Hematopoietic multipotent progenitor cell treated with erythropoietin and hydrocortisone succinate and interleukin-3 and kit ligand, for 4 days (in vitro differentiated cells): ENCODE data around the gene PFAS.
"Not testable (repeated sequence)": the region's sequence is repeated elsewhere in the genome, so short reads cannot be mapped to it uniquely, and the experiment has no call there.

ENCODE experiments used
- DNase-seq: peaks from one replicate; pipeline ENCODE4 v3.0.0-alpha.2; 2015

PFAS gene, protein sequence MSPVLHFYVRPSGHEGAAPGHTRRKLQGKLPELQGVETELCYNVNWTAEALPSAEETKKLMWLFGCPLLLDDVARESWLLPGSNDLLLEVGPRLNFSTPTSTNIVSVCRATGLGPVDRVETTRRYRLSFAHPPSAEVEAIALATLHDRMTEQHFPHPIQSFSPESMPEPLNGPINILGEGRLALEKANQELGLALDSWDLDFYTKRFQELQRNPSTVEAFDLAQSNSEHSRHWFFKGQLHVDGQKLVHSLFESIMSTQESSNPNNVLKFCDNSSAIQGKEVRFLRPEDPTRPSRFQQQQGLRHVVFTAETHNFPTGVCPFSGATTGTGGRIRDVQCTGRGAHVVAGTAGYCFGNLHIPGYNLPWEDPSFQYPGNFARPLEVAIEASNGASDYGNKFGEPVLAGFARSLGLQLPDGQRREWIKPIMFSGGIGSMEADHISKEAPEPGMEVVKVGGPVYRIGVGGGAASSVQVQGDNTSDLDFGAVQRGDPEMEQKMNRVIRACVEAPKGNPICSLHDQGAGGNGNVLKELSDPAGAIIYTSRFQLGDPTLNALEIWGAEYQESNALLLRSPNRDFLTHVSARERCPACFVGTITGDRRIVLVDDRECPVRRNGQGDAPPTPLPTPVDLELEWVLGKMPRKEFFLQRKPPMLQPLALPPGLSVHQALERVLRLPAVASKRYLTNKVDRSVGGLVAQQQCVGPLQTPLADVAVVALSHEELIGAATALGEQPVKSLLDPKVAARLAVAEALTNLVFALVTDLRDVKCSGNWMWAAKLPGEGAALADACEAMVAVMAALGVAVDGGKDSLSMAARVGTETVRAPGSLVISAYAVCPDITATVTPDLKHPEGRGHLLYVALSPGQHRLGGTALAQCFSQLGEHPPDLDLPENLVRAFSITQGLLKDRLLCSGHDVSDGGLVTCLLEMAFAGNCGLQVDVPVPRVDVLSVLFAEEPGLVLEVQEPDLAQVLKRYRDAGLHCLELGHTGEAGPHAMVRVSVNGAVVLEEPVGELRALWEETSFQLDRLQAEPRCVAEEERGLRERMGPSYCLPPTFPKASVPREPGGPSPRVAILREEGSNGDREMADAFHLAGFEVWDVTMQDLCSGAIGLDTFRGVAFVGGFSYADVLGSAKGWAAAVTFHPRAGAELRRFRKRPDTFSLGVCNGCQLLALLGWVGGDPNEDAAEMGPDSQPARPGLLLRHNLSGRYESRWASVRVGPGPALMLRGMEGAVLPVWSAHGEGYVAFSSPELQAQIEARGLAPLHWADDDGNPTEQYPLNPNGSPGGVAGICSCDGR (N-terminal part only)

DNA sequence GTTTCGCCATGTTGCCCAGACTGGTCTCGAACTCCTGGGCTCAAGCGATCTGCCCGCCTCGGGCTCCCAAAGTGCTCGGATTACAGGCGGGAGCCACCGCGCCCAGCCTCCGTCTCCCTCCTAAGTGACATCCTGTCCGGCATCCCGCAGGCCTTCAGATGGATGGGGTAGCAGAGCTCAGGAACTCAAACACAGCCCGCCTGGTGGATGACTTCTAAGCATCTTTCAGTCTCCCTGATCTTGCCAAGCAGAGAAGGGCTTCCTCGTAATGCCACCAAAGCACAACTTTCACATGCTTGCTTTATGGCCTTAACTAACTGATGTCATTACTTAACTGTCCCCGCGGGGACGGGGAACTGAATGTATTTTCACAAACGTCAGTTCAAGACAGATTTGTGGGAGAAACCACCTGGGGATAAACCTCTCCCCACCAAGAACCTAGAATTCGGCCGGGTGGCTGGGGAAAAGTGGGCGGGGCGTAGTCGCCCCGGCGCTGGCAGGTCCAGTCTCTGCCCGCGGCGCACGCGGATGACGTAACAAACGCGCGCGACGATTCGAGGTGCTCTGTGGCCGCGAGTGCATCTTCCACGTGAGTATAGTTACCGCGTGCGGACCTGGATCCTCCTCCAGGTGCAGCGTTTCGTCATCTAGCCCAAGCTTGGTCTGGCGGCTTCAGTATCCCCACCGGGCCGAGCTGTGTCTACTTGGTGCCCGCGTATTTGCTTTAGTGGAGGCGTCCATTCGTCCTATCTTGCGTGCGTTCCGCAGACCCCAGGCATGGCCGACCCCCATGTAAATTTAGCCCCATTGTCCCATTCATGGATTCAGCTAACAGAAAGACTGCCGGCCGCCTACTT lies at the start of gene PFAS:
Gene PFAS, plus strand, starts transcription at position 539 of the 857 bp plus-strand sequence. CDS start 4,649 bp downstream, outside the sequence.
- peak; percentile 97 for DNase-seq

DNA sequence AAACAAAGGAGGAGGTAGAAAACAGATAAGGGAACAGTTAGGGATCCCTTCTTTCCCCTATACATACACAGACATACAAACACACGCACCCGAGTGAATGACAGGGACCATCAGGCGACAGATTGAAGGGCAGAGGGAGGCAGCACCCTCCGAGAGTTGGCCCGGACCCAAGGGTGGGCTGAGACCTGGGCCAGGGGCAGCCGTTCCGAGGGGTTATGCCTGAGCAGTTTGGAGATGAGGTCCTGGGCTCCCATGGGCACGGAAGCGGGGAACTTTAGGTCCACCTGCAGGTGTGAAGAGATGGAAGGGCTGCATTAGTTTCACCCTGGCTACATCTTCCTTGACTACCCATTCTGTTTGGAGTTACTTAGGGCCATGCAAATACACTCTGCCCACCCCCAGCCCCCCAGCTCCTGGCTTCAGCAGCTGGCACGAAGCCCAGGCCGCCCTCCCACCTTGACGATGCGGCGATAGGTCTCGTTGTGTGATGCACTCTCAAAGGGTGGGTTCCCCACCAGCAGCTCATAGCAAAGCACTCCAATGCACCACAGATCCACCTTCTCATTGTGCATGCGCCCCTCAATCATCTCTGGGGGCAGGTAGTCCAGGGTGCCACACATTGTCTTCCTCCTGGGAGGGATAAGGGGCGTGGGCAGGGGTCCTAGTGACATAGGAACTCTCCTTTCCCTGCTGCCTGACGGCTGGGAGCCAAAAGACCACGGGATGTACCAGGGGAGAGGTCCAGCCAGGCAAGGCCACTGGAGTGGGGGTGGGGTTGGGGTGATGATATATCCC lies 44.1 kb upstream of the PFAS start:
- no peak for DNase-seq

DNA sequence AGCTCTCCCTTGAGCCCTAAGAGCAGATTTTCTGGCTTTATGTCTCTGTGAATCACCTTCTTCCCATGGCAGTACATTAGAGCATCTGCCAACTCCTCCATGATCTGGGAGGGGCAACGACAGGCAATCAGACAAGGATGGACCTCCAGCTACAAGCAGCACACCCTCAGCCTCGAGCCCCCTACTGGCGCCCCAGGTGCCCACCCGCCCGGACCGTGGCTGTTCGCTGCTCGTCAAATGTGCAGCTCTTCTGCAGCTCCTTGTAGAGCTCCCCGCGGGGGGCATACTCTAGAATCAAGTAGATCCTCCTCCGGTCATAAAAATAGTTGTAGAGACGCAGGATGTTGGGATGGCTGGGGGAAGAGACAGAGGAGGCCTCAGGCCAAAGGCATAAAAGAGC lies 42.6 kb upstream of the PFAS start:
- no peak for DNase-seq

DNA sequence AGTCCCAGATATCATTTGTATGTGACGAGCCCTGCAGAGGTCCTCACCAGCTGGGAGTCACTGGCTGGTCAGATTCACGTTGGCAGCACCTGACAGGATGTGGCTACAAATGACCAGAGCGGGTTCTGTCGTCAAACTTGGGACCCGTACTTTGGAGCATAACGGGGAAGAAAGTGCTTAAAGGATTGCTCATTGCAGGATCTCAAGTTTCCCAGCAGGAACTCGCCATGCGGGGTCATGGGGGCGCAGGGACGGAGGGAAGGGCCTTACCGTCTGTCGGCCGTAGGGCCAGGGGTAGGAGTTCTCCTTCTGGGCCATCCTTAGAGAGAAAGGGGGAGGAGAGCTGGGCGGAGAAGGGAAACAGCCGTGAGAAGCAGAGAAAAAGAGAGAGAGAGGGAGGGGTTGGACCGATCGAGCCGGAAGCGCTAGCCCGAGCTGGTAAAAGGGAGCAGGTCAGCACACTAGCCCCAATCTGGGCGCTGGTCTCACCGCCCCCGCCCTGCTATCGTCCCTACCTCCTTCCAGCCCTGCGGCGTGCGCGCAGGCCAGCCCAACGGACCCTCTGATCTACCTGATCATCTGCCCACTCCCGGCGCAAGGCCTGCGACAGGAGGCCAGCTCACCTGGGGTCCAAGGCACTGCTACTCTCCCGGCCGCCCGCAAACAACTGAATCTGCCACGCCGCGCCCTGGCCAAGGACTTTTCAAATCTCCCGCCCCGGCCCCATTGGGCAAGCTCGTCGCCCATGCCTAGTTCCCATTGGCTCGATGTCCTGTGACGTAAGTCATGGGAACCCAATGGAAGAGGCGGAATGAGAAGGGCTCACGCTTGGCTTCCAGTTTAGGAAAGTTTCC lies 39.0 kb upstream of the PFAS start, which contains the start of gene AURKB:
Gene AURKB, minus strand, starts transcription at position 669 of the 854 bp plus-strand sequence. Its CDS starts 351 bp downstream, at position 318.
- peak; percentile 99 for DNase-seq

DNA sequence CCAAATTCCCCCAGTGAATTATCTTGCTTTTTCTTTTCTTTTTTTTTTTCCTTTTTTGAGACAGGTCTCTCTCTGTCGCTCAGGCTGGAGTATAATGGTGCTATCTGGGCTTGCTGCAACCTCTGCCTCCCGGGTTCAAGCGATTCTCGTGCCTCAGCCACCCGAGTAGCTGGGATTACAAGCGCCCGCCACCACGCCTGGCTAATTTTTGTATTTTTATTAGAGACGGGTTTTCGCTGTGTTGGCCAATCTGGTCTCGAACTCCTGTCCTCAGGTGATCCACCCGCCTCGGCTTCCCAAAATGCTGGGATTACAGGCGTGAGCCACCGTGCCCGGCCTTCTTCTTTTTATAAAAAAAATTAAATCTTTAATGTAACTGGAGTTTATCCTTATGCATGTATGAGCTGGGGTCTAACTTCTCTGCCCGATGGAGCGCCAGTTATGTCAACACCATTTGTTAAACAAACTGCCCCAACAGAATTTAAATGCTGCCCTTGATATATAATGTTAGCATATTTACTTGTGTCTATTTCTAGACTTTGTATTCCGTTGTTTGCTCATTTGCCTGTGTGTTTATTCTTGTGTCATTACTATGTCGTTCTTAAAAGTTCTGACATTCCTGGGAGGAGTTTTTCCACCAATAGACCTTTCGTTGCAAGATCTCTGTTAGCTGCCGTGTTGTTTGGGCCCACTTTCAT lies 38.2 kb upstream of the PFAS start:
- no peak for DNase-seq

DNA sequence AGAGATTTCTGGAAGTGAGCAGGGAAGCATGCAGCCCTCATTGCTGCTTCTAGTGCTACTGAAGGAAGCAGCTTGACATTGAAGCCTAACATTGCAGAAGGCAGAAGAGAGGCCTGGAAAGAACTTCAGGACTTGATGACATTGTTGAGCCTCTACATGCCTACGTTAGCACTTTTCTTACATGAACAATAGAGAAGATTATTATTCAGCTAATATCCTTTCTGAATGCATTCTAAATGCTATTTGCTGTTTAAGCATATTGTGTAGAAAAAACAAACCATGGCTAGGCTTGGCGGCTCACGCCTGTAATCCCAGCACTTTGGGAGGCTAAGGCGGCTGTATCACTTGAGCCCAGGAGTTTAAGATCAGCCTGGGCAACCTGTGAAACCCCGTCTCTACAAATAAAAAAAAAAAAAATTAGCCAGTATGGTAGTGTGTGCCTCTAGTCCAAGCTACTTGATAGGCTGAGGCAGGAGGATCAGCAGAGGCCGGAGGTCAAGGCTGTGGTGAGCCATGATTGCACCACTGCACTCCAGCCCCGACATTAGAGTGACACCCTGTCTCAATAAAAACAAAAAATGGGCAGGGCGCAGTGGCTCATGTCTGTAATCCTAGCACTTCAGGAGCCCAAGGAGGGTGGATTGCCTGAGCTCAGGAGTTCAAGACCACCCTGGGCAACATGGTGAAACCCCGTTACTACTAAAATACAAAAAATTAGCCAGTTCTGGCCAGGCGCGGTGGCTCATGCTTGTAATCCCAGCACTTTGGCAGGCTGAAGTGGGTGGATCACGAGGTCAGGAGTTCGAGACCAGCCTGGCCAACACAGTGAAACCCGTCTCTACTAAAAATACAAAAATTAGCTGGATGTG lies 36.5 kb upstream of the PFAS start:
- DNase-seq: peak; percentile 45

DNA sequence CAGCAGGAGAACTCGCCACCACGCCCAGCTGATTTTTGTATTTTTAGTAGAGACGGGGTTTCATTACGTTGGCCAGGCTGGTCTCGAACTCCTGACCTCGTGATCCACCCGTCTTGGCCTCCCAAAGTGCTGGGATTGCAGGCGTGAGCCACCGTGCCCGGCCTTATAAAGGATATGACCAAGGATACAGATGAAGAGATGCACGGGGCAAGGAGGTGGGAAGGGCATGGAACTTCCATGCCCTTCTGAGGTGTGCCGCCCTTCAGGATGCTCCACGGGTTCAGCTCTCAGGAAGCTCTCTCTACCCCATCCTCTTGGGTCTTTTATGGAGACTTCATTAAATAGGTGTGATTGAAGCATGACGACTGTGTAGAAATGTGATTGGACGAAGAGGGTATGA lies 35.1 kb upstream of the PFAS start:
- not testable (repeated sequence) for DNase-seq

DNA sequence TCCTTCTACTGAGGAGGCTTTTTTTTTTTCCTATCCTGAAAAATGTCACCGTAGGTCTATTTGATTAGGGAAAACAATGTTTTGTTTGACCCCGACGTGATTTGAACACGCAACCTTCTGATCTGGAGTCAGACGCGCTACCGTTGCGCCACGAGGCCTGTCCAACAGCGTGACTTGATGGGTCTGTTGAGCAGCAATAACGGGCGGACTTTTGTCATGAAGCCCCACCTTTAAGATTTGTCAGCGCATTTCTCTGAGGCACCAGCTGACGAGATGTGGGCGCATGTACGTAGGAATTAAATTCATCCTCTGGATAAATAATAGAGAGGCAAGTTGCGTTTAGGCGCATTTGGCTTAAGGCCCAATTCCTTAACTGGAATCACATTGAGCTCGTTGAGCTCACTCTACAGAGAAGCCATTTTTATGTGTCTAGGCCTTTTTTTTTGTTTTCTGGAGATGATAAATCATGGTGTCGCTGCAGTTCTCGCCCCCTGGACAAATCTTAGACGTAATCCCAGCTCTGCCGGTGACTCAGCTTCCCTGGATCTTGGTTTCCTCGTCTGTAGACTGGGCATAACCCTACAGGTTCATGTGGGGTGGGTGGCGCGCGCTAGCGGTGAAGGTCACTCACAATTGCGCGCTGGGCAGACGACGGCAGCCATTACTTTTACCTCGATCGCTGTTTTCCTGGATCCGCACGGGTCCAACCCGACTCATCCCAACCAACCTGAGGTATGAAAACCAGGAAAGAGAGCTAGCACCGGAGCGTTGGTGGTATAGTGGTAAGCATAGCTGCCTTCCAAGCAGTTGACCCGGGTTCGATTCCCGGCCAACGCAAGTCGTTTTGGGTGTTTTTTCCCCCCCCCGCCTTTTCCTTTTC lies 28.1 kb upstream of the PFAS start:
- DNase-seq: peak; percentile 96

DNA sequence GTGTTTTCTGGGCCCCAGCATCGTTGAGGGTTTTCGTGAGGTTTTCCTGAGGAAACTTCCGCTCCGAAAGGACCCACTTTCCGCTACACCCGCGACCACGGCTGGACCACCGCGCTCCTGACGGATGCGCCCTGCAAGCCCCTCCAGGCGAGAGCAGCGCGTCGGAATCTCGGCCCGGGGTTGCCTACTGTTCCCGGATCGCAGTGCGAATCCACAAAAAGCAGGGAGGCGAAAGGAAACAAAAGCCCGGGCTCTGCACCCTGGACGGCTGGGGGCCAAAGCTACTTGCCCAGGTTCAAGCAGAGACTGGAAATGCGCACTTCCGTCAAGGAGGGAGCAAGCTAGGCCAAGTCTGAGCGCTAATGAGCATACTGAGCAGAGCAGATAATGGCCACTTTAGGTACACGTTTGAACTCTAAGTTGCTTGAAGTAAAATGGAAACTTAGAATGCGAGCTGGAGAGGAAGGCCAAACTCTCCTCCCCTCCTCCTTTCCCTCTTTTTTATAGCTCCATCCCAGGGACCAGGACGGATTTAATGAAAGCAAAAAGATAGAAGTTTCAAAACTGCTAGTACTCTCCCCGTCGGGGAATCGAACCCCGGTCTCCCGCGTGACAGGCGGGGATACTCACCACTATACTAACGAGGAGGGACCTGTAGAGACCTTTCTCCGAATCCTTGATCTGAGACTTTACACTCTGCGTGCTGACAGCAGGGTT lies 27.3 kb upstream of the PFAS start:
- peak; percentile 95 for DNase-seq

DNA sequence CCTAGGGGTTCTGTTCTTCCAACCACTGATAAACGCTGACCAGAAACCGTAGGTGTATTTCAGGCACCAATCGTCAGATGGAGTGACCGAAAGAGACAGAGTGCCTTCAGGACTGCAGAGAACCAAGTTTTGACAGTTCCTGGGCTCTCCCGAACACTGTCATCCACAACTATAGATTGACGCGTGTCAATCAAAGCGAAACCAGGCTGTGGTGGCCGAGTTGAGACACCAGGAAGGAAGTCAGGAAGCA lies 26.8 kb upstream of the PFAS start:
- DNase-seq: no peak

DNA sequence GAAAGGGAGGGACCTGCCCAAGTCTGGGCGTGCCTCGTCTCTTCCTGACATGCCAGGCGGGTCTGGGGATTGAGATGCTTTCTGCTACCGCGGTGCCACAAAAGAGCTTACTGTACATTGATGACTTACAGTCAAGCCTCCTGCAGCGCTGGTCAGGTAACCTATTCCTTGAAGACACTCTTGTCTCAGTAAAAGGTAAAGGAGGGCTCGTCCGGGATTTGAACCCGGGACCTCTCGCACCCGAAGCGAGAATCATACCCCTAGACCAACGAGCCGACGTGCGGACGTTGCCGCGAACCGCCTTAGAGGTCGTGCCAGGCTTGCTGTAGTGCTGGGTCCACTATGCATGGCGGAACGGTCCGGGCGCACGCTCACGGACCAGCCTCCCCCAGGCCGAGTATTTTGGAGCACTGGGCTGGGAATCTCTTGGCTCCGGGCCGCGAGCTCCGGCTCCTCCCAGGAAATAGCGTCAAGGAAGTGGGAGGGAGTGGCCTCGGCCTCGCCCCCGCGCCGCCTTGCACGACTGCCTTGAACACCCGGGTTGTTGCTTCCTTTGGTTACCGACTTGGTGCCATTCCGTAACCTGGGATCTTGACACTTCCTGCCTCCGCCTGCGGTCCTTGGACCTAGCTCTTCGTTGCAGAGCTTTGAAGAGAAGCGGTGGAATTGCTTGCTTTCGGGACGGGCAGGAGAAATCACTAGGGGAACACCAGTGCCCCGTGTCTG lies 26.3 kb upstream of the PFAS start:
- peak; percentile 97 for DNase-seq

DNA sequence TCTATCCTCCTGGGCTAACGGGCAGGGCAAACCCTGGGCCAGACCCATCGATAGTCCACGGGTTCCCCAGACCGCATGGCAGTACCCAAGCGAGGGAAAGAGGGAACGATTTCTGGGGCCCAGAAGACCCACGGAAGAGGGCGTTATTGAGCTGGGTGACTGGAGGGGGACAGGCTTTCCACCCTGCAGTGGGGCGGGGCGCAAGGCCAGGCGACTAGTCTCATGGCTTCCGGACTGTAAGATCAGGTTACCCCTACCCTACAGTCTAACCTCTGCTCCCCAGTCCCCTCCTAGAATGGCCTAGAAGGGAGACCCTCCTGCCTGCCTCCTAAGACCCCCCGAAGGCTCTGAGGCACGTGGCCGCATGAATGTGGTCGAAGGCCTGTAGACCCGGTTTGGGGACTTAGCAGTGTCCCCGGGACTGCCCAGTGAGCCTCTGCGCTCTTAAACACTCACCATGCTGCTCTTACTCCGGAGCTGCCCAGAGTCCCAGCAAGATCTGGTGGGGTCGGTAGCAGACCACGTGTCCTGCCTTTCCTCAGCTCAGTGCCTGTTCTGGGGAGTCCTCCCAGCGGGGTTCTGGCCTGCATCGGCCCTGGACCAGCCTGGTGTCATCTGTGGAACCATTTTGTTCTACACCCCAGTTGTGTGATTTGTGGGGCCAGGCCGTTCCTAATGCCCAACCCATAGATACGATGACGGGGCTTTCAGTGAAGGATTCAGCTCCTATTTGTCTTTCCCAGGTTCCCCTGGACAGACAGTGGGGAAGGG lies 25.5 kb upstream of the PFAS start:
- DNase-seq: peak; percentile 91

DNA sequence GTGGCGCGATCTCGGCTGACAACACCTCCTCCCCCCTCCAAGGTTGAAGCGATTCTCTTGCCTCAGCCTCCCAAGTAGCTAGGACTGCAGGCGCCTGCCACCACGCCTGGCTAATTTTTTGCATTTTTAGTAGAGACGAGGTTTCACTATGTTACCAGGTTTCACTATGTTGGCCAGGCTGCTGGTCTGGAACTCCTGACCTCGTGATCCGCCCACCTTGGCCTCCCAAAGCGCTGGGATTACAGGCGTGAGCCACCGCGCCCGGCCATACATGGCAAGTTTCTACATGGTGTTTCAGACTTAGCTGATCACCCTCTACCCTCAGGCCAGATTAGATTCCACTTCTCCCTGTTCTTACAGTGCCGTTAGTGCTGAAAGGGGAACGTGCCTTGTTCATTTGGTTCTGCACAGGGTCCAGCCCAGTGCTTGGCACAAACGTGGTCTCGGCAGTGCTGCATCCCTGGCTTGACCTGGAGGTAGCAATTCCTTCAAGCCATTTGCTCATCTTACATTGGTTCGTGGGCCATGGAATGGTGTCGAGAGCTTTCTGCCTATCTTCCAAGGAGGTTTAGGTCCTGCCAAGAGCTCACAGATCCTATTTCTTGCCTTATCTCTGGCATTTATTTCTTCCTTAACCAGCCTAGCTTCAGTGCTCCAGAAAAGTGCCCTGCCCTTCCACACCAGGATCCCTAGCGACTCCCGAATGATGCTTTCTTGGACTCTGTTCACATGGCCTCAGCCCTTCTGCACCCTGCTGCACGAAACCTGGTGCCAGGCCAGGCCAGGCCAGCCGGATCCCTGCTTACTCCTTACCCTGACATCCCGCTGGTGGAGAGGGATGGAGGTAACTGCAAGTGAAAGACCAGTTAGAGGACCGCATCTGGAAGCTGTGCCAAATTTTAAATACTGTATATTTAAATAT lies 23.9 kb upstream of the PFAS start:
- DNase-seq: no peak
